Stomach (tissue), 9 donors: ENCODE results near the gene GOT1. TPM values are rescaled to one million over a fixed set of nuclear protein-coding genes. Genes with fewer than 3 reads are reported as not detected.

Experiments used
- DNase-seq, 2 donors: peaks; one replicate each; pipeline versions ENCODE4 v3.0.0 to v3.0.0-alpha.2; 2013 to 2019
- H3K27ac ChIP-seq, 5 donors: fragments of 200-600 bp in 4 of 5; sonication (generic) in 4 of 5; one replicate each; pipeline ENCODE4 v1.5.1; 2013 to 2019; ENCODE audit warnings: mild to moderate bottlenecking in 1 of 5, moderate library complexity in 1 of 5
- H3K27me3 ChIP-seq, 3 donors: fragments of 200-600 bp; sonication (generic); one replicate each; pipeline ENCODE4 v1.5.1; 2017 to 2019; ENCODE audit warnings: mixed run types in 1 of 3
- H3K36me3 ChIP-seq, 4 donors: fragments of 200-600 bp; sonication (generic); 1 replicate in 3 of 4; 2 replicates in 1 of 4; pipeline ENCODE4 v1.5.1; 2016 to 2019
- H3K4me1 ChIP-seq, 4 donors: fragments of 200-600 bp; sonication (generic); one replicate each; pipeline ENCODE4 v1.5.1; 2016 to 2019
- H3K4me3 ChIP-seq, 4 donors: fragments of 200-600 bp; sonication (generic) in 3 of 4; one replicate each; pipeline ENCODE4 v1.5.1; 2016 to 2019; ENCODE audit warnings: mild to moderate bottlenecking in 1 of 4
- H3K9me3 ChIP-seq, 4 donors: fragments of 200-600 bp; sonication (generic); one replicate each; pipeline ENCODE4 v1.5.1; 2016 to 2019
- EP300 ChIP-seq: sonication (generic); formaldehyde crosslinking; IDR thresholded peaks from one replicate; pipeline ENCODE4 v1.6.1; 2017; ENCODE audit warnings: antibody characterized with exemption
- POLR2A ChIP-seq, 4 donors: fragments of 450-650 bp; IDR thresholded peaks; one replicate each; pipeline ENCODE4 v1.6.1; 2016; ENCODE audit warnings: antibody characterized with exemption in 4 of 4, control low read depth in 2 of 4, mild to moderate bottlenecking in 1 of 4, moderate library complexity in 1 of 4
- POLR2AphosphoS5 ChIP-seq, 3 donors: sonication (generic); formaldehyde crosslinking; IDR thresholded peaks; one replicate each; pipeline ENCODE4 v1.6.1; 2016; ENCODE audit warnings: antibody characterized with exemption in 3 of 3
- WGBS, 5 donors: extraction: QIAGEN DNeasy Blood & Tissue Kit in 3 of 5; methylation state at CpG; one replicate each; pipeline versions ENCODE4 v1.1.5 to v1.1.7; 2013 to 2018; 5-methylcytosine and 5-hydroxymethylcytosine counted together
- intact Hi-C: fragments of 100-400 bp; cut with DNase I; formaldehyde crosslinking; loops from one replicate; pipeline ENCODE4 v1.15.1; 2023; ENCODE audit warnings: low total_unique reads
- polyA plus RNA-seq, 3 donors: library from polyadenylated mRNA; stranded (reverse); fragments of 200-250 nt; gene quantifications; one replicate each; pipeline ENCODE4 v1.2.3, GENCODE V29; 2013
- total RNA-seq, 5 donors: library from RNA; depleted of rRNA; stranded (reverse); fragments of >200 nt; gene quantifications; one replicate each; pipeline versions ENCODE4 v1.1.0 to v1.2.3, GENCODE V29; 2014 to 2016
- TF ChIP-seq, protein P1 (sequence below), 7 experiments: fragments of 450-650 bp in 4 of 7; fragments of 200-600 bp in 3 of 7; sonication (generic) in 3 of 7; IDR thresholded peaks; one replicate each; pipeline ENCODE4 v1.5.1; 2016 to 2019; ENCODE audit warnings: antibody characterized with exemption in 7 of 7, control low read depth in 2 of 7, mild to moderate bottlenecking in 1 of 7
- donor health status: healthy with polysubstance abuse.
- donor health status: Bipolar disorder and iron deficiency.
- donor health status: healthy.

Gene GOT1
- total and polyA plus RNA-seq, 8 donors = 25.5 to 131 (median 39.5) TPM

GRCh38 chr10:99366666-99367065 is 63.8 kb downstream of the GOT1 start:
- DNase-seq = no peak
- Histone ChIP-seq H3K27me3 (no peaks in the 10 kb centered on the region), H3K36me3 (peaks cover 0 to 13% (median 3%) of the 10 kb centered on the region in 4 donors), H3K27ac (no peak overlapping the region), H3K9me3 (no peaks in the 10 kb centered on the region), H3K4me1 (peaks cover 0 to 7% (median 0%) of the 10 kb centered on the region in 4 donors), H3K4me3 (no peak overlapping the region)
- TF ChIP-seq, protein P1, sequence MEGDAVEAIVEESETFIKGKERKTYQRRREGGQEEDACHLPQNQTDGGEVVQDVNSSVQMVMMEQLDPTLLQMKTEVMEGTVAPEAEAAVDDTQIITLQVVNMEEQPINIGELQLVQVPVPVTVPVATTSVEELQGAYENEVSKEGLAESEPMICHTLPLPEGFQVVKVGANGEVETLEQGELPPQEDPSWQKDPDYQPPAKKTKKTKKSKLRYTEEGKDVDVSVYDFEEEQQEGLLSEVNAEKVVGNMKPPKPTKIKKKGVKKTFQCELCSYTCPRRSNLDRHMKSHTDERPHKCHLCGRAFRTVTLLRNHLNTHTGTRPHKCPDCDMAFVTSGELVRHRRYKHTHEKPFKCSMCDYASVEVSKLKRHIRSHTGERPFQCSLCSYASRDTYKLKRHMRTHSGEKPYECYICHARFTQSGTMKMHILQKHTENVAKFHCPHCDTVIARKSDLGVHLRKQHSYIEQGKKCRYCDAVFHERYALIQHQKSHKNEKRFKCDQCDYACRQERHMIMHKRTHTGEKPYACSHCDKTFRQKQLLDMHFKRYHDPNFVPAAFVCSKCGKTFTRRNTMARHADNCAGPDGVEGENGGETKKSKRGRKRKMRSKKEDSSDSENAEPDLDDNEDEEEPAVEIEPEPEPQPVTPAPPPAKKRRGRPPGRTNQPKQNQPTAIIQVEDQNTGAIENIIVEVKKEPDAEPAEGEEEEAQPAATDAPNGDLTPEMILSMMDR (IDR thresholded peaks at IDR 0.05) = no peak
- TF ChIP-seq POLR2AphosphoS5 (IDR thresholded peaks at IDR 0.05) = no peak
- TF ChIP-seq EP300 = no peak
- intact Hi-C loops = no loop called here
- WGBS, 5 donors = 71 to 83% (median 77%) methylated on average over 2 of the region's 2 CpGs

DNA sequence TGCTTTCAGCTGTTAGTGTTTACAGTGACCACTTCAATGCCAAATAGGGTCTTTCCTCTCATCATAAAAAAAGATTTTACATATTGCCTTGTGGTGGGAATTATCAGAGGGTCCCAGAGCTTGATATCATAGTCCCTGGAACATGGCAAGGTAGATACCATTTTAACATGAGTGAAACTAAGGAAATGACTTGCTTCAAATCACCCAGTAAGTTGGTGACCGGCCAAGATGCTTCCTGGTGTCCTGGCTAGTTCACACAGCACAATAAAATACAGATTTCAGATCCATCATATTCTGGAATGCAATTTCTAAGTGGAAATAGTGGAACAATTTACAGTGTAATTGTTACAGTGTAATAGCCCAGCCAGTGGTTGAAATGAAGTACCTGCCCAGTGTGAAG is 64.7 kb downstream of the GOT1 start:
- DNase-seq = no peak
- intact Hi-C loops = no loop called here
- Histone ChIP-seq H3K27ac (no peak overlapping the region), H3K27me3 (no peaks in the 10 kb centered on the region), H3K4me3 (no peak overlapping the region), H3K4me1 (peaks cover 0 to under 1% (median 0%) of the 10 kb centered on the region in 4 donors), H3K9me3 (no peaks in the 10 kb centered on the region), H3K36me3 (peaks cover 0 to 13% (median 3%) of the 10 kb centered on the region in 4 donors)
- no peak for TF ChIP-seq POLR2A (IDR thresholded peaks at IDR 0.05)
- TF ChIP-seq POLR2AphosphoS5 (IDR thresholded peaks at IDR 0.05) = no peak
- TF ChIP-seq EP300 = no peak
- TF ChIP-seq, protein P1 (IDR thresholded peaks at IDR 0.05) = no peak
- WGBS, 5 donors = 72 to 83% (median 82%) methylated on average over 1 of the region's 1 CpG

DNA sequence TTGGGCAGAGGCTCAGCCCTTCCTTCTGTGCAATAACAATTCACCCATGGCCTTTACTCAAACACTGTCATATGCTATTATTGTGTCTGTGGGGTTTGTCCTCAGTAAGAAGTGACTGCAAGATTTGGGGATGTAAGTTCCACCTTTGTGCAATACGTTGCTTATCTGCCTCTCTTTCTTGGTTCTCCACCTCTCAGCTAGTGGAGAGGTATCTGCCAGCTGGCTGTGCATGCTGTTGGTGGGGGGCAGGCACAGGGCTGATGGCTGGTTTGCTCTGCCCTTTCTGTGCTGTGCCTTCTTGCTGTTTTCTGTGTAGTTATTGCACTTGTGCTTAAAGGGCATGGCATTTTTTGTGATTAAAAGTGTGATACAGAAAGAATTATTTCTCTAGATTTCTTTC is 65.1 kb downstream of the GOT1 start:
- Histone ChIP-seq H3K4me3 (no peak overlapping the region), H3K4me1 (no peaks in the 10 kb centered on the region), H3K27me3 (no peaks in the 10 kb centered on the region), H3K9me3 (no peaks in the 10 kb centered on the region), H3K27ac (no peak overlapping the region), H3K36me3 (peaks cover 0 to 13% (median 3%) of the 10 kb centered on the region in 4 donors)
- 13 to 33% (median 20%) methylated on average over 1 of the region's 1 CpG for WGBS, 5 donors
- intact Hi-C loops = no loop called here
- no peak for TF ChIP-seq EP300
- no peak for TF ChIP-seq POLR2A (IDR thresholded peaks at IDR 0.05)
- no peak for TF ChIP-seq POLR2AphosphoS5 (IDR thresholded peaks at IDR 0.05)
- TF ChIP-seq, protein P1 (IDR thresholded peaks at IDR 0.05) = no peak
- DNase-seq = no peak

- Histone ChIP-seq H3K4me1 (no peaks in the 10 kb centered on the region), H3K27ac (no peak overlapping the region), H3K4me3 (no peak overlapping the region), H3K9me3 (no peaks in the 10 kb centered on the region), H3K36me3 (peaks cover 0 to 13% (median 3%) of the 10 kb centered on the region in 4 donors), H3K27me3 (no peaks in the 10 kb centered on the region)
- WGBS, 5 donors = 64 to 82% (median 80%) methylated on average over 4 of the region's 4 CpGs
- TF ChIP-seq POLR2AphosphoS5 (IDR thresholded peaks at IDR 0.05) = no peak
- TF ChIP-seq, protein P1 (IDR thresholded peaks at IDR 0.05) = no peak
- TF ChIP-seq EP300 = no peak
- TF ChIP-seq POLR2A (IDR thresholded peaks at IDR 0.05) = no peak
- DNase-seq = no peak
- intact Hi-C loops = no loop called here
Measured at GRCh38 chr10:99364125-99364524, 66.3 kb downstream of the GOT1 start.
